GM23338 (cell line): ENCODE results near the gene RAP1A. TPM values are rescaled to one million over a fixed set of nuclear protein-coding genes. Genes with fewer than 3 reads are reported as not detected.

Experiments used
- ATAC-seq: fragments of 200-7000 bp; cut with Tn5 transposase; 3 replicates; pipeline ENCODE4 v1.9.1; 2020
- DNase-seq: peaks from one replicate; pipeline ENCODE4 v3.0.0-alpha.2; 2015; ENCODE audit warnings: low spot score
- H2AFZ ChIP-seq: fragments of 200-600 bp; sonication (generic); 2 replicates; pipeline ENCODE4 v1.8.0; 2016; ENCODE audit warnings: antibody characterized with exemption, mild to moderate bottlenecking, moderate library complexity
- H3F3A ChIP-seq: fragments of 200-600 bp; sonication (generic); replicated peaks from 2 replicates; pipeline ENCODE4 v1.8.0; 2017; ENCODE audit warnings: antibody characterized with exemption, mixed run types, low read depth
- H3K27ac ChIP-seq: fragments of 200-600 bp; sonication (generic); 2 replicates; pipeline ENCODE4 v1.6.1; 2016; ENCODE audit warnings: low read depth
- H3K27me3 ChIP-seq: fragments of 200-600 bp; sonication (generic); 2 replicates; pipeline ENCODE4 v1.8.0; 2016; ENCODE audit warnings: mild to moderate bottlenecking, mixed run types, moderate library complexity; ENCODE audit not compliant: insufficient read depth
- H3K36me3 ChIP-seq: fragments of 200-600 bp; sonication (generic); 2 replicates; pipeline ENCODE4 v1.8.0; 2016; ENCODE audit warnings: mild to moderate bottlenecking; ENCODE audit not compliant: insufficient read depth
- H3K4me1 ChIP-seq: fragments of 200-600 bp; sonication (generic); 2 replicates; pipeline ENCODE4 v1.8.0; 2016; ENCODE audit warnings: mild to moderate bottlenecking, moderate library complexity; ENCODE audit not compliant: insufficient read depth
- H3K4me2 ChIP-seq: fragments of 200-600 bp; sonication (generic); 2 replicates; pipeline ENCODE4 v1.7.1; 2017; ENCODE audit warnings: mixed run types
- H3K4me3 ChIP-seq: fragments of 200-600 bp; sonication (generic); 2 replicates; pipeline ENCODE4 v1.6.1; 2016; ENCODE audit warnings: mixed run types
- H3K79me2 ChIP-seq: fragments of 200-600 bp; sonication (generic); replicated peaks from 2 replicates; pipeline ENCODE4 v1.8.0; 2017; ENCODE audit warnings: mild to moderate bottlenecking; ENCODE audit not compliant: insufficient read depth
- H3K9me2 ChIP-seq: fragments of 200-600 bp; sonication (generic); 2 replicates; pipeline ENCODE4 v1.8.0; 2017; ENCODE audit not compliant: insufficient read depth
- H4K20me1 ChIP-seq: fragments of 200-600 bp; sonication (generic); replicated peaks from 2 replicates; pipeline ENCODE4 v1.8.0; 2017; ENCODE audit warnings: mild to moderate bottlenecking; ENCODE audit not compliant: insufficient read depth
- H3K27ac Mint-ChIP-seq: 2 replicates; pipeline ENCODE4 v1.8.0; 2020; ENCODE audit warnings: inconsistent platforms, mild to moderate bottlenecking, moderate library complexity, mixed read lengths
- H3K27me3 Mint-ChIP-seq: 3 replicates; pipeline ENCODE4 v1.8.0; 2022; ENCODE audit warnings: low read depth, mild to moderate bottlenecking, moderate library complexity, mixed read lengths, inconsistent platforms; ENCODE audit not compliant: insufficient read depth, poor library complexity
- H3K36me3 Mint-ChIP-seq: 3 replicates; pipeline ENCODE4 v1.8.0; 2021; ENCODE audit warnings: low read depth, mild to moderate bottlenecking, inconsistent platforms, moderate library complexity, mixed read lengths
- H3K4me1 Mint-ChIP-seq: 3 replicates; pipeline ENCODE4 v1.8.0; 2020; ENCODE audit warnings: mild to moderate bottlenecking, inconsistent platforms, mixed read lengths
- H3K4me3 Mint-ChIP-seq: 3 replicates; pipeline ENCODE4 v1.8.0; 2021; ENCODE audit warnings: moderate library complexity, mild to moderate bottlenecking, inconsistent platforms, mixed read lengths
- H3K9me3 Mint-ChIP-seq: 3 replicates; pipeline ENCODE4 v1.8.0; 2020; ENCODE audit warnings: moderate library complexity, mild to moderate bottlenecking, inconsistent platforms, mixed read lengths
- CREB1 ChIP-seq: fragments of 250-450 bp; sonication (Bioruptor Pico); IDR thresholded peaks from 2 replicates; pipeline ENCODE4 v1.5.0; 2020; ENCODE audit warnings: low read depth, mild to moderate bottlenecking, moderate library complexity
- CTCF ChIP-seq, 2 experiments: fragments of 200-600 bp in 1 of 2; sonication (generic) in 1 of 2; conservative IDR thresholded peaks; 2 replicates each; pipeline versions ENCODE4 v1.5.1 to v1.6.1; 2016 to 2017; ENCODE audit warnings: antibody characterized with exemption in 2 of 2, low read depth in 2 of 2, mild to moderate bottlenecking in 2 of 2, moderate library complexity in 1 of 2
- ETS1 ChIP-seq: IDR thresholded peaks from 2 replicates; pipeline ENCODE4 v1.6.1; 2016; ENCODE audit warnings: antibody characterized with exemption
- EZH2 ChIP-seq: fragments of 200-600 bp; sonication (generic); IDR thresholded peaks from one replicate; pipeline ENCODE4 v1.8.0; 2017; ENCODE audit warnings: antibody characterized with exemption, mild to moderate bottlenecking, low read depth; ENCODE audit not compliant: unreplicated experiment
- EZH2phosphoT487 ChIP-seq: fragments of 200-600 bp; sonication (generic); IDR thresholded peaks from one replicate; pipeline ENCODE4 v1.8.1; 2018; ENCODE audit warnings: antibody characterized with exemption; ENCODE audit not compliant: unreplicated experiment
- JUNB ChIP-seq: IDR thresholded peaks from one replicate; pipeline ENCODE4 v1.6.1; 2016; ENCODE audit warnings: antibody characterized with exemption; ENCODE audit not compliant: unreplicated experiment
- NANOG ChIP-seq: IDR thresholded peaks from 2 replicates; pipeline ENCODE4 v1.6.1; 2016; ENCODE audit warnings: antibody characterized with exemption, borderline replicate concordance
- POLR2AphosphoS5 ChIP-seq: IDR thresholded peaks from 2 replicates; pipeline ENCODE4 v1.6.1; 2016; ENCODE audit warnings: antibody characterized with exemption, low read depth
- STAT1 ChIP-seq: IDR thresholded peaks from one replicate; pipeline ENCODE4 v1.6.1; 2016; ENCODE audit warnings: antibody characterized with exemption; ENCODE audit not compliant: unreplicated experiment
- ZNF114 ChIP-seq: fragments of 250-450 bp; sonication (Bioruptor Pico); IDR thresholded peaks from 2 replicates; pipeline ENCODE4 v1.5.0; 2020; ENCODE audit warnings: mild to moderate bottlenecking, moderate library complexity
- ZNF331 ChIP-seq: fragments of 250-450 bp; sonication (Bioruptor Pico); IDR thresholded peaks from 2 replicates; pipeline ENCODE4 v1.5.0; 2020; ENCODE audit warnings: low read depth, mild to moderate bottlenecking, moderate library complexity
- ZNF462 ChIP-seq: fragments of 250-450 bp; sonication (Bioruptor Pico); IDR thresholded peaks from 2 replicates; pipeline ENCODE4 v1.5.0; 2020; ENCODE audit warnings: mild to moderate bottlenecking, moderate library complexity
- polyA plus RNA-seq: library from polyadenylated mRNA; unstranded; fragments of >200 nt; fragmentation: Nextera tagmentation; extraction: Ambion mirVana; gene quantifications from 2 replicates; pipeline ENCODE4 v1.2.1, GENCODE V29; 2016
- total RNA-seq: library from RNA; depleted of rRNA; stranded (reverse); fragments of >200 nt; shearing (Covaris generic); gene quantifications from 2 replicates; pipeline ENCODE4 v1.2.3, GENCODE V29; 2014

The RAP1A gene
- total and polyA plus RNA-seq, 2 experiments from 2014 or later = 16.2 to 23.0 TPM

- TF ChIP-seq ETS1 = no peak
- TF ChIP-seq STAT1 = no peak
- no peak for TF ChIP-seq ZNF331 (CRISPR knock-in tag)
- TF ChIP-seq CTCF (conservative IDR thresholded peaks at IDR 0.05; ENCODE audit: low read depth in 2 of 2) = no peak
- TF ChIP-seq ZNF114 (CRISPR knock-in tag) = no peak
- no peak for TF ChIP-seq EZH2phosphoT487
Measured at GRCh38 chr1:111638320-111638719, 18.7 kb downstream of the RAP1A start (continued).

- H3K79me2 ChIP-seq = peaks cover 95% of the 10 kb centered on the region
- Mint-ChIP-seq H3K9me3 (no peaks in the 10 kb centered on the region; the same call in 2 of the 3 replicates), H3K27ac (no peak overlapping the region), H3K4me1 (peaks cover 25% of the 10 kb centered on the region; the same call in 2 of the 3 replicates), H3K27me3 (peaks cover 2% of the 10 kb centered on the region), H3K4me3 (no peak overlapping the region), H3K36me3 (peaks cover 8% of the 10 kb centered on the region; the same call in 2 of the 3 replicates)
- H3K4me1 ChIP-seq = peaks cover 5% of the 10 kb centered on the region; the same call in 1 of the 2 replicates
- no peaks in the 10 kb centered on the region for H3F3A ChIP-seq
- no peak for ATAC-seq
- no peak for DNase-seq
- no peaks in the 10 kb centered on the region for H3K9me2 ChIP-seq
- H3K36me3 ChIP-seq = no peaks in the 10 kb centered on the region
- H2AFZ ChIP-seq = no peak overlapping the region
- H4K20me1 ChIP-seq = peaks cover 5% of the 10 kb centered on the region
- no peaks in the 10 kb centered on the region for H3K27me3 ChIP-seq
- no peak overlapping the region for H3K4me2 ChIP-seq
- H3K27ac ChIP-seq = no peak overlapping the region
- H3K4me3 ChIP-seq = no peak overlapping the region
- TF ChIP-seq JUNB = no peak
- TF ChIP-seq NANOG = no peak
- no peak for TF ChIP-seq EZH2
- TF ChIP-seq POLR2AphosphoS5 = no peak
- no peak for TF ChIP-seq ZNF331 (CRISPR knock-in tag)
- TF ChIP-seq CREB1 (CRISPR knock-in tag) = no peak
- TF ChIP-seq STAT1 = no peak
- no peak for TF ChIP-seq ZNF462 (CRISPR knock-in tag)
- no peak for TF ChIP-seq ETS1
- TF ChIP-seq CTCF (conservative IDR thresholded peaks at IDR 0.05; ENCODE audit: low read depth in 2 of 2) = no peak
- TF ChIP-seq ZNF114 (CRISPR knock-in tag) = no peak
Measured at GRCh38 chr1:111639602-111640198, 20.1 kb downstream of the RAP1A start.
